HAP-1 (cell line): ENCODE measurements around the gene CD46.
"Not testable (repeated sequence)": the region's sequence is repeated elsewhere in the genome, so short reads cannot be mapped to it uniquely, and the experiment has no call there.

ENCODE experiments used
- DNase-seq, 2 experiments: peaks; one replicate each; pipeline ENCODE4 v3.0.0-alpha.2; 2016 to 2020; ENCODE audit warnings: low spot score in 2 of 2
- H3K27me3 ChIP-seq: fragments of 250-450 bp; sonication (Bioruptor Pico); 2 replicates; pipeline ENCODE4 v1.5.1; 2020; ENCODE audit warnings: low read depth, mild to moderate bottlenecking, moderate library complexity
- H3K36me3 ChIP-seq: fragments of 250-450 bp; sonication (Bioruptor Pico); replicated peaks from 2 replicates; pipeline ENCODE4 v1.5.1; 2020; ENCODE audit warnings: mild to moderate bottlenecking
- H3K4me1 ChIP-seq: fragments of 250-450 bp; sonication (Bioruptor Pico); 2 replicates; pipeline ENCODE4 v1.5.1; 2020; ENCODE audit warnings: mild to moderate bottlenecking
- H3K4me3 ChIP-seq: fragments of 250-450 bp; sonication (Bioruptor Pico); 2 replicates; pipeline ENCODE4 v1.5.1; 2020; ENCODE audit warnings: mild to moderate bottlenecking, moderate library complexity
- H3K9me3 ChIP-seq: fragments of 250-450 bp; sonication (Bioruptor Pico); 2 replicates; pipeline ENCODE4 v1.5.1; 2020; ENCODE audit warnings: mild to moderate bottlenecking, moderate library complexity
- in situ Hi-C: fragments of 300-500 bp; cut with MboI; formaldehyde crosslinking; loops from 3 replicates; pipeline ENCODE4 v1.14.3; 2020; ENCODE audit warnings: low sequenced_read_pairs, inconsistent platforms, mixed read lengths

CD46 gene

DNA sequence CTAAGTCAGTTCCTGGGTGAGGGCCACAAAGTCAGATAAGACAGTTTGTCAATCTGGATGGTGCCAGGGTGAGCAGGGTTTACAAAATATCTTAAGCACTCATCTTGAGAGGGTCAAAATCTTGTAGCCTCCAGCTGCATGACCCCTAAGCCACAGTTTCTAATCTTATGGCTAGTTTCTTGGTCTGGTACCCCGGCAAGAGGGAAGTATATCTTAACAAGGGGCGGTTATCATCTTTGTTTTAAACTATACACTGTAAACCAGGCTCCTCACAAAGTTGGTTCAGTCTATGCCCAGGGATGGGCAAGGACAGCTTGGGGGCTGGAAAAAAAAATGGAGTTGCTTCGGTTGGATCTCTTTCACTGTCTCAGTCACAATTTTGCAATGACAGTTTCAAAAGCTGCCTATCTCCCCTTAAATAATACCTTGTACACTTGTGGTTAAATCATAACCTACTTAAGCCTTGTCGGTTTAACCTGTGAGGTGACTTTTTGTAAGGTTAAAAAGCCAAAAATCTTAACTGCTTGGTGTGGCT lies 7.8 kb upstream of the CD46 start:
- Histone ChIP-seq H3K27me3 (no peaks in the 10 kb centered on the region), H3K4me1 (peaks cover 10% of the 10 kb centered on the region), H3K9me3 (no peaks in the 10 kb centered on the region), H3K36me3 (no peaks in the 10 kb centered on the region), H3K4me3 (no peak overlapping the region)
- in situ Hi-C loops = no loop called here
- no peak for DNase-seq

DNA sequence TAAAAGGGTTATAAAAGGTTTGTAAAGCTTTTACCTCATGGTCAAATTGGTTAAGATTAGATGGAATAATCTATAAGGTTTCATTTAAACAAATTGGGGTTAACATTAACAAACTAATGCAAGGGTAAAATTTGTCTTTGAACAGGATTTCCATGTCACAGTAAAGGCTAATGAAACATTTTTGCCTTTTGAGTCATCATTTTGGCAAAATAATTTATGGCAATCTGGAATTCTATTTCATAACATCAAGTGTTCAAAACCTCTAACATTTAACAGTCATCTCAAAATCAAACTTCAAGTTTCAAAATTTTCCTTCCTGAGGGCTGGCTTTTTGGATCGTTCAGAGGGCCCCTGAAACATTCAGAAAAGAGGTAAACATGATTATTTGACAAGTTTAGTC lies 6.6 kb upstream of the CD46 start:
- Histone ChIP-seq H3K9me3 (no peaks in the 10 kb centered on the region), H3K27me3 (no peaks in the 10 kb centered on the region), H3K4me3 (no peak overlapping the region), H3K4me1 (peaks cover 21% of the 10 kb centered on the region), H3K36me3 (no peaks in the 10 kb centered on the region)
- DNase-seq = no peak
- in situ Hi-C loops = no loop called here

DNA sequence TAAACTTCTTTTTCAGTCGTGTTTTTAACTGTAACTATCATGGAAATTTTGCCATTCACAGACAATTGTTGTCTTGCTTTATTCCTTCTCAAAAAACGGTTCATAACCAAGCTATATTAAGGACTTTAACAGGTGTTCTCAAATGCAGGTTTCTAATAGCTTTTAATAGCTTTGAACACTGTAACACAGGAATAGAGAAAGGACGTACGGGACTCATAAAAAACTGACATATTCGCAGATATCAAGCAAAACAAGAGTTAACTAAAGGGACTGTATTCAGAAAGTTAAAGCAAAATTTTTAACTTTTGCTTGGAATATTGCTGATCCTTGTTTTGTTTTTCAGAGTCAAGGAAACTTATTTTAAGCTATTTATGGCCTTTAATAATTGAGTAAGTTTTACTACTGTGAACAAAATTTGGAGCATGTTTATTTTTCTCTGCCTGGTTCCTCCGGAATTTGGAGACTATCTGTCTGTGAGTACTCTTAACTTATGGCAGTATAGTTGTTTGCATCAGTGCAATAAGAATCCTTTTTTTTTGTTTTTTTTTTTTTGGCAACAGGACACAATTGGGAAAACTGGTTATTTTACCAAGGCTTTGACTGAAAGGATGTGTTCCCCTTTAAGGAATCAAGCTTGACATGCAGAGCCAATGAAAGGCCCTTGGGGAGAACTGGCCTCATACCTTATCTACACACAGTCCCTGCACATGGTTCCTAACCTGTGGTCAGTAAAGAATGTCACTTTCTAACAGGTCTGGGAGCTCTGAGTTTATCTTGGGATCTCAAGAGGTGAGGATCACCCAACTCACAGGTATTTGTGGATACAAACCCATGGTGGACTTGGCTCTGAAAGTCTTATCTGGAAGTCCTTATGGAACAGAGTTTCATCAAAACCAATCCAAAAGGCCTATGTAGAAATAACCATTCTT lies 5.8 kb upstream of the CD46 start:
- Histone ChIP-seq H3K27me3 (no peaks in the 10 kb centered on the region), H3K9me3 (no peaks in the 10 kb centered on the region), H3K4me3 (no peak overlapping the region), H3K36me3 (no peaks in the 10 kb centered on the region), H3K4me1 (peaks cover 29% of the 10 kb centered on the region)
- in situ Hi-C loops = no loop called here
- DNase-seq = no peak

GRCh38 chr1:207747627-207748492 lies 4.0 kb upstream of the CD46 start:
- peaks cover 33% of the 10 kb centered on the region for H3K4me1 ChIP-seq

GRCh38 chr1:207748737-207749528 lies 2.9 kb upstream of the CD46 start:
- Histone ChIP-seq H3K9me3 (no peaks in the 10 kb centered on the region), H3K27me3 (no peaks in the 10 kb centered on the region), H3K36me3 (no peaks in the 10 kb centered on the region), H3K4me3 (no peak overlapping the region), H3K4me1 (peaks cover 37% of the 10 kb centered on the region)
- in situ Hi-C loops = no loop called here
- DNase-seq = peak; percentile 47 to 73

More at GRCh38 chr1:207747627-207748492, 4.0 kb upstream of the CD46 start:
- no peaks in the 10 kb centered on the region for H3K27me3 ChIP-seq
- no peak for DNase-seq
- in situ Hi-C loops = no loop called here
- no peak overlapping the region for H3K4me3 ChIP-seq
- no peaks in the 10 kb centered on the region for H3K9me3 ChIP-seq
- H3K36me3 ChIP-seq = no peaks in the 10 kb centered on the region

GRCh38 chr1:207750631-207751305 lies 1.1 kb upstream of the CD46 start:
- DNase-seq = no peak
- in situ Hi-C loops = no loop called here
- Histone ChIP-seq H3K36me3 (no peaks in the 10 kb centered on the region), H3K9me3 (no peaks in the 10 kb centered on the region), H3K4me3 (peak overlapping the region; percentile 79), H3K27me3 (no peaks in the 10 kb centered on the region), H3K4me1 (peaks cover 40% of the 10 kb centered on the region)

- H3K36me3 ChIP-seq, DNase-seq, H3K27me3 ChIP-seq, in situ Hi-C loops, H3K9me3 ChIP-seq: not testable (repeated sequence)
- peaks cover 40% of the 10 kb centered on the region for H3K4me1 ChIP-seq
- peak overlapping the region; percentile 79 for H3K4me3 ChIP-seq
These were observed 428 bp upstream of the CD46 start for GRCh38 chr1:207751463-207751789.

- no peaks in the 10 kb centered on the region for H3K27me3 ChIP-seq
- H3K4me1 ChIP-seq = peaks cover 40% of the 10 kb centered on the region
- peak overlapping the region; percentile 79 for H3K4me3 ChIP-seq
- DNase-seq = peak in 1 of 2 experiments; percentile 52
- H3K36me3 ChIP-seq = no peaks in the 10 kb centered on the region; the same call in 1 of the 2 replicates
- in situ Hi-C loops = no loop called here
- H3K9me3 ChIP-seq = no peaks in the 10 kb centered on the region
These were observed 673 bp downstream of the CD46 start for GRCh38 chr1:207752456-207752998.

DNA sequence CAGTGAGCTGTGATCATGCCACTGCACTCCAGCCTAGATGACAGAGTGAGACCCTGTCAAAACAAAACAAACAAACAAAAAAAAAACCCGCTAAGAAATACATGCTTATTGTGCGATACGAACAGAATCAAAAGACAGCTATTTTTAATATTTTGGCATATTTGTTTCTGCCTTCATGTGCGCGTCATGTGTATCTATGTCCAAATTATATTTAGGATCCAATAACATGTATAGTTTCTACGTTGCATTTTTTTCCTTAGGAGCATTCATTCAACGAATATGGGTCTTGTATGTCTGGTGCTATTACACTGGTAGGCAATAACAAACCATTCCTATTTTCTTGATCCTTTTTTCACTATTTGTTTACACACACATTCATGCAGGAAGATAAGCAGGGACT lies 1.8 kb downstream of the CD46 start:
- DNase-seq = no peak
- Histone ChIP-seq H3K4me3 (peak overlapping the region; percentile 79), H3K9me3 (no peaks in the 10 kb centered on the region), H3K36me3 (peaks cover 3% of the 10 kb centered on the region), H3K27me3 (no peaks in the 10 kb centered on the region), H3K4me1 (peaks cover 40% of the 10 kb centered on the region)
- in situ Hi-C loops = no loop called here

DNA sequence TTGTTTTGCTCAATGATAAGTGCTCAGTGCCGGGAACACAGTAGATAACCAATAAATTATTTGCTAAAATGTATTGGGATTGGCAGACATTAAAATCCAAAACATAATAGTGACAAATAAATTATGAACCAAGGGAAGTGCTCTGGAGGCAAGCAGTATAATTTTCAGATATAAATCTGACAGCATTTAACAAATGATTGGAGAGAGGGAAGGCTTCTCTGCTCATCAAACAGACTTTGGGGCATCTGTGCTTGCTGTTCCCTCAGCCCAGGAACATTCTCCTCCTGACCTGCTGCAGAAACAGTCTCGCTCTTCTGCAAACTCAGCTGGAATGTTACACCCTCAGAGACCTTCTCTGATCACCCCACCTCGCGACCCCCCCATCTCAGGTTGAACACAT lies 2.2 kb downstream of the CD46 start:
- Histone ChIP-seq H3K36me3 (peaks cover 7% of the 10 kb centered on the region), H3K4me3 (peak overlapping the region; percentile 79), H3K9me3 (no peaks in the 10 kb centered on the region), H3K4me1 (peaks cover 38% of the 10 kb centered on the region), H3K27me3 (no peaks in the 10 kb centered on the region)
- no peak for DNase-seq
- in situ Hi-C loops = no loop called here

DNA sequence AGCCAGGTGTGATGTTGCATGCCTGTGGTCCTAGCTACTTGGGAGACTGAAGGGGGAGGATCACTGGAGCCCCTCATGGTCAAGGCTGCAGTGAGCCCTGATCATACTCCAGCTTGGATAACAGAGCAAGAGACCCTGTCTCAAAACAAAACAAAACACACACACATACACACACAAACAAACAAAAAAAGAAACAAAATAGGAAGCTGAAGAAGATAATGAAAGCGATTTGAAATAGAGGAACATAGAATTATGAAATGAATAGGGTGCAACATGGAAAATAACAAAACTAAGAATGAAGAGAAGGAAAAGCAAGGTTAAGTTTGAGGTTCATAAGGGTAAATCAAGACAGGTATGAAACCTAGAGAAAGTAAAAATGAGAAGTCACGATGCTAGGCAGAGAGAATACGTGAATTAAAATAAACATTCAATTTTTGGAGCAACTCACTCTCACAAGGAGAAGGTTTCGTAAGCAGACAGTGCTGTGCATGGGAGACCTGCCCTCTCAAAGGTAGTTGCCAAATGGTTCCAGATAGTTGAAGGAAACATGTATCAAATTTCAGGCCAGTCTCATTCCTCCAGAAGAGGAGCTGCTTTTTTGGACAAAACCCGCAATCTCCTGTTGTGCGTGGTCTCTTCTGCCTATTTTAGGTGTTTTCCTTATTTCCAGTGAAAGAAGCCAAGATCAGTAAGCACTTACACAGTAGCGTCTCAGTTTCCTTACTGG lies 3.3 kb downstream of the CD46 start:
- H3K27me3 ChIP-seq = no peaks in the 10 kb centered on the region
- no peak overlapping the region for H3K4me3 ChIP-seq
- H3K36me3 ChIP-seq = peaks cover 17% of the 10 kb centered on the region
- H3K4me1 ChIP-seq = peaks cover 29% of the 10 kb centered on the region
- DNase-seq = no peak
- in situ Hi-C loops = no loop called here
- H3K9me3 ChIP-seq = no peaks in the 10 kb centered on the region
